Stimulated activated CD4-positive, alpha-beta T cell treated with anti-CD3 and anti-CD28 coated beads, Interleukin-4, amount 100 ng/mL, for 48 hours (primary cell): Measurements from ENCODE around the gene IGLL5.

Experiments used
- DNase-seq, 2 donors: peaks; one replicate each; pipeline ENCODE4 v3.0.0-alpha.2; 2020; ENCODE audit warnings: low read depth in 2 of 2

Gene IGLL5

GRCh38 chr22:22887621-22888503, at the start of gene IGLL5:
Gene IGLL5 (plus strand): TSS chr22:22887816. CDS start chr22:22888054, 238 bp downstream.
- DNase-seq: no peak

- DNase-seq: no peak
Measured at GRCh38 chr22:22838148-22838786, 49.3 kb upstream of the IGLL5 start.

DNA sequence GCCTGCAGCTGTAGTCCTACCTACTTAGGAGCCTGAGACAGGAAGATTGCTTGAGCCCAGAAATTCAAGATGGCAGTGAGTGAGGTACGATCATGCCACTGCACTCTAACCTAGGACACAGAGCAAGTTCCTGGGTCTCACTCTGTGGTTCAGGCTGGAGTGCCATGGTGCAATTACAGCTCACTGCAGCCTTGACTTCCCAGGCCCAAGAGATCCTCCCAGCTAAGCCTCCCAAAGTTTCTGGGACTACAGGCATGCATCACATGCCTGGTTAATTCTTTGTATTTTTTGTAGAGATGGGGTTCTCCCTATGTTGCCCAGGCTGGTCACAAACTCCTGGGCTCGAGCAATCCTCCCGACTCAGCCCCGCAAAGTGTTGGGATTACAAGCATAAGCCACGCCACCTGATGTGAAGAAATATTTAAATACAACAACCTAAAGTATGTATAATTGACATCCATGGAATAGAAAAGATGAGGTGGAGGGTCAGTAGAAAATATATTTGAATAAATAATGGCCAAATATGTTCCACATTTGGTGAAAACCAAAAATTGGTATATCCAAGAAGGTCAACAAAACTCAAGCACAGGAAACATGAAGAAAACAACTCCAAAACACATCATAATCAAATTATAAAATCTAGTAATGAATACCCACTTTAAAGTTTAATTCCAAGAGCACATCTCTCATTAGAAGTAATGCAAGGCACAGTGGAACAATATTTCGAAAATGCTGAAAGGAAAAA, 47.9 kb upstream of the IGLL5 start:
- DNase-seq: no peak

DNA sequence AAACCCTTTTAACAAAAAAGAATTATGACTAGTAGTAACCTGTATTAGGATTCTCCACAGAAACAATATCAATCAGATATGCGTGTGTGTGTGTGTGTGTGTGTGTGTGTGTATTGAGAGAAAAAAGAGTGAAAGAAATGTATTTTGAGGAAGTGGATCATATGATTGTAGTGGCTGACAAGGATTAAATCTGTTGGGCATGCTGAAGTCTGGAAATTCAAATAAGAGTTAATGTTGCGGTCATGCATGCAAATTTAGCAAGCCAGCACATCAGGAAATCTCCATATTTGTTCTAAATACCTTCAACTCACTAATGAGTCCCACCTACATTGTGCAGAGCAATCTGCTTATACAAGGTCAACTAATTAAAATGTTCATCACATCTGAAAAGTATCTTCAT, 46.8 kb upstream of the IGLL5 start:
- no peak for DNase-seq

DNA sequence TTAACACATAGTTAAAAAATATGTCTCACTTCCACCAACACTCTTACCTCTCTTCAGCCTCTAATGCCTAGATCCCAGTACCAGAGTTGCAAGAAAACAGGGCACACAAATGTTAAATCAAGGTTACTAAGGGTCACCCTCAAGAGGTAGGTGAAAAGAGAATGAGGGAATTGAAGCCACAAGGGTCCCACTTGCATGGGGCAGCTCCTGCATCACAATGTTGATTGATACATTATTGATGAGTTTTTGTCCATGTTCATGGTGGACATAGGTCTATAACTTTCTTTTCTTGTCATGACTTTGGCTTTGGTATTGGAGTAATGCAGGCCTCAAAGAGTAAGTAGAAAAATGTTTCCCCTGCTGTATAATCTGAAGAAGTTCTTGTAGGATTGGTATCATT, 46.0 kb upstream of the IGLL5 start:
- no peak for DNase-seq

GRCh38 chr22:22842085-22842484, 45.5 kb upstream of the IGLL5 start:
- no peak for DNase-seq

DNA sequence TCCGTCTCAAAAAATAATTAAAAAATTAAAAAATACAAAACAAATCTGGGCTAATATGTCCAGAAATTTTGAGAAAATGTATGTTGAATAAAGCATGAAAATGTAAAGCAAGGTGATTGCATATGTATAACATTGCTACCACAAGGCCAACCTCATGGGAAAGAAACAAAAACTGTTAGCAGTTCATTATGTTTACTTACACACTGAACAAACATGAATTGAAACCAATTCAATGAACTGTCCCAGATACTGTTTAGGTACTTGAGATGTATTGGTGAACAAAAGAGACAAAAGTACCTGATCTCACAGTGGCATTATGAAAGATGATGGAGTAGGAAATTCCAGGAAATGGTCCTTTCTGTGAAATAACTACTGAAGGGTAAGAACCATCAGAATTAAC, 43.8 kb upstream of the IGLL5 start:
- DNase-seq: no peak

DNA sequence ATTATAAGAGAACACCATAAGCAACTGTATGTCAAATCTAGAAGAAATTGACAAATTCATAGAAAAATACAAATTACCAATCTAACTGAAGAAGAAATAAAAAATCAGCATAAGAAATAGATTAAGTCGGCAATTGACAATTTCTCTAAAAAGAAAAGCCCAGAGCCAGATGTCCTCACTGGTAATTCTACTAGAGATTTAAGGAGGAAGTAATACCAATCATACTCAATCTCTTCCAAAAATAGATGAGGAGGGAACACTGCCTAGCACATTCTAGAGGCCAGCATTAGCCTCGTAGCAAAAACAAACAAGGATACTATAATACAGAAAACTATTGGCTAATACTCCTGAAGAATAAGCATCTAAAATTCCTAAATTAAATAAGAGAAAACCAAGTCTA, 40.4 kb upstream of the IGLL5 start:
- no peak for DNase-seq

- DNase-seq: peak; percentile 68 to 71
Measured at GRCh38 chr22:22848364-22848866, 39.2 kb upstream of the IGLL5 start.

- no peak for DNase-seq
Measured at GRCh38 chr22:22849640-22850610, 37.7 kb upstream of the IGLL5 start.

- DNase-seq: no peak
Measured at GRCh38 chr22:22851969-22852368, 35.6 kb upstream of the IGLL5 start.

- DNase-seq: no peak
Measured at GRCh38 chr22:22853713-22854112, 33.9 kb upstream of the IGLL5 start.

DNA sequence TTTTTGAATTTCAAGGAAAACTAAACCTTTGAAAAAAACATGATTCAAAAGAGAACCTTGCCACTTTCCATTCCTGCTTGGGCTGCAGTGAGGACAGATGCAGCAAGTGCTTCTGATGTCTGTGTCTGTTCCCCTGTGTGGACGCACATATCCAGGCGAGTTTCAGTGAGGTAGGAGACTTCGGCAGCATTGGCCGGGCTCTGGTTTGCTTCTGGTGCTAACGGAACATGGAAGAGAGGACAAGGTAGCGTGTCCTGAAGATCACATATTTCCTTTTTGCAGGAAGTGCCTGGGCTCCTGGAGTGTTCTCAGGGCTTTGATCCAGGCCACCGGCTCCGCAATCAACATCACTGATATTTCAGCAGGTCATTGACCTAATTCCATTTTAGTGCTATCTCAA, 33.1 kb upstream of the IGLL5 start:
- no peak for DNase-seq

- no peak for DNase-seq
Measured at GRCh38 chr22:22855085-22855484, 32.5 kb upstream of the IGLL5 start.

DNA sequence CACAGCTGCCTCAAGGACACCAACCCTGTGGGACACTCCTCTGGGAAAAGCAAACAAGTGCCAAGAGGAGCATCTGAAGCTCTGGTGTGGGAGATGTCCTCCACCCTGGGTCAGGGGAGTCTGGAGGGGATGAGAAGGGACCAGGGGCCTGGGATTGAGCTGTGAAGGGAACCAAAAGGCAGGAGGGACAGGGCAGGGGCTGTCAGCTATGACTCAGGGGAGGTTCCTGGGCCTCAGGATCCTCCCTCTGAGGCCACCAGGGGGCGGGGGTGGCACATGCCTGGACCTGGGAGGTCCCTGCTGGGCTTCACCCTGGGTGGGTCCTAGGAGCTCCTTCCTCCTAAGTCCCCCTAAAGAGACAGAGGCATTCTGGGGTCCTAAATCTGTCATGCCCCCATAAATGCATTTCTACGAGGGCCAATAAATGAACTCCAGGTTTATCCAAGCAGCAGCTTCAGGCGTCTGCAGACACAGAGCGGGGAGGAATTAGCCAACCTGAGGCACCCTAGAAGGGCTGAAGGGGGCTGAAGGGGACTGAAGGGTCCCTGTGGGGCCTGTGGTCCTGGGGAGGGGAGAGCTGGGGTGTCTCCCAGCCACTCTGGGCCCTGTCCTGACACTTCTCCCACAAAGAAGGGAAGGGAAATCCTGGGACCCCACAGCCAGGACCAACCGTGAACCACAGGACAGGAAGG, 31.9 kb upstream of the IGLL5 start:
- DNase-seq: peak in 1 of 2 donors; percentile 33

- no peak for DNase-seq
Measured at GRCh38 chr22:22856364-22856763, 31.3 kb upstream of the IGLL5 start.

DNA sequence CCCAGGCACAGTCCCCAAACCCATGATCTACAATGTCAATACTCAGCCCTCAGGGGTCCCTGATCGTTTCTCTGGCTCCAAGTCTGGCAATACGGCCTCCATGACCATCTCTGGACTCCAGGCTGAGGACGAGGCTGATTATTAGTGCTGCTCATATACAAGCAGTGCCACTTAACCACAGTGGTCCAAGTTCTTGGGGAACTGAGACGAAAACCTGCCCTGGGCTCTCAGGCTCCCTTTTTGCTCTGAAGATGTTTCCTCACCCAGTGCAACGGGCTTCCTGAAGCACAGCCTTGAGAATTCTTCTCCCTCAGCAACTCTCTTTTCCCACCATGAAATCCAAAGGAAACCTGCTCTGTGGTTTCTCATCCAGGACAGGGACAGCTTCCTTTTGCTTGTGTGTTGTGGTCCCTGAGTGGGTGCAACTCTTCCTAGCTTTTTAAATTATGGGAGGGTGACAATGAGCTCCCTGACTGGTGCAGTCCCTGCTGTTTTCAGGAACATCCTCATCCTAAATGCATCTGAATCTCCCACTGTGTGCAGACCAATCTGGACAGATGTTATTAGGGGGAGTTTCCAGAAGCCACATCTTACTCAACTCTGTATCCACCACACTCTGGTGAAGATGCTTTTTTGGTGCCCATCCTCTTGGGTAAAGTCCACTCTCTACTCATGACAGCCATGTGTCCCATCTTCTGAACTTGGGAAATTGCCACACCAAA, 30.6 kb upstream of the IGLL5 start:
- no peak for DNase-seq

- no peak for DNase-seq
Measured at GRCh38 chr22:22857607-22858558, 29.7 kb upstream of the IGLL5 start.

DNA sequence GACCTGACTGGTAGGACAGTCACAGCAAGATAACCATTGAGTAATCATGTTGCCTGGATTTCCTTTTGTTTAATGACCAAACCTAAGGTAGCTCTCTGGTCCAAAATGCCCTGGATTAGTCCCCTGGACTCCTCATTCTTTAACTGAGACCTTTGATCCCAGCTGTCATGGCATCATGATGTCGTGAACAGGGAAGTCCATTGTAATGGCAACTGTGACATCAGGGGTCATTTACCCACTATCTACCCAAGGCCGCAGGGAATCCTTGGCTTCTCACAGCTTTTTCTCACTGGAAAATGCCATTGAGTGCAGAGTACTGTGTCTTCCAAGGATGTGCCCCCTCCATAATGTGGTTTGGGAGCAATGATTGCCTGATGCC, 29.1 kb upstream of the IGLL5 start:
- no peak for DNase-seq
